Measurements from ENCODE around the gene DCLK2.

Gene DCLK2

GRCh38 chr4:150141756-150142155 is 63.5 kb downstream of the DCLK2 start:
- no peak overlapping the region for H3K4me3 ChIP-seq (ENCODE audit: low read depth, low read length)
- no peak for DNase-seq (ENCODE audit: low read depth)
- TF ChIP-seq CTCF (conservative IDR thresholded peaks at IDR 0.05; ENCODE audit: low read depth, low read length): no peak

- no peak for DNase-seq (ENCODE audit: low read depth)
- H3K4me3 ChIP-seq (ENCODE audit: low read depth, low read length): no peak overlapping the region
- no peak for TF ChIP-seq CTCF (conservative IDR thresholded peaks at IDR 0.05; ENCODE audit: low read depth, low read length)
These were observed 64.6 kb downstream of the DCLK2 start for GRCh38 chr4:150142831-150143230.

GRCh38 chr4:150145090-150145945 is 67.1 kb downstream of the DCLK2 start:
- no peak overlapping the region for H3K4me3 ChIP-seq (ENCODE audit: low read depth, low read length)
- peak; percentile 38 for TF ChIP-seq CTCF (conservative IDR thresholded peaks at IDR 0.05; ENCODE audit: low read depth, low read length)
- DNase-seq (ENCODE audit: low read depth): no peak

GRCh38 chr4:150145946-150146340 is 67.7 kb downstream of the DCLK2 start:
- no peak overlapping the region for H3K4me3 ChIP-seq (ENCODE audit: low read depth, low read length)
- TF ChIP-seq CTCF (conservative IDR thresholded peaks at IDR 0.05; ENCODE audit: low read depth, low read length): no peak
- no peak for DNase-seq (ENCODE audit: low read depth)

- no peak for DNase-seq (ENCODE audit: low read depth)
- no peak overlapping the region for H3K4me3 ChIP-seq (ENCODE audit: low read depth, low read length)
- TF ChIP-seq CTCF (conservative IDR thresholded peaks at IDR 0.05; ENCODE audit: low read depth, low read length): no peak
These were observed 71.1 kb downstream of the DCLK2 start for GRCh38 chr4:150149381-150149780.

GRCh38 chr4:150150629-150151062 is 72.4 kb downstream of the DCLK2 start:
- no peak for TF ChIP-seq CTCF (conservative IDR thresholded peaks at IDR 0.05; ENCODE audit: low read depth, low read length)
- DNase-seq (ENCODE audit: low read depth): no peak
- no peak overlapping the region for H3K4me3 ChIP-seq (ENCODE audit: low read depth, low read length)

- TF ChIP-seq CTCF (conservative IDR thresholded peaks at IDR 0.05; ENCODE audit: low read depth, low read length): no peak
- no peak for DNase-seq (ENCODE audit: low read depth)
These were observed 74.5 kb downstream of the DCLK2 start for GRCh38 chr4:150152766-150153165.

More at GRCh38 chr4:150152766-150153165, 74.5 kb downstream of the DCLK2 start:
- no peak overlapping the region for H3K4me3 ChIP-seq (ENCODE audit: low read depth, low read length)
